Prostate gland (tissue), 2 donors: ENCODE data around the gene SPATA6L. TPM values are rescaled to one million over a fixed set of nuclear protein-coding genes. Genes with fewer than 3 reads are reported as not detected.

Experiments
- DNase-seq: peaks from one replicate; pipeline ENCODE4 v3.0.0-alpha.2; 2019; ENCODE audit warnings: low spot score
- H3K27ac ChIP-seq, 2 donors: fragments of 200-600 bp; sonication (generic); 2 replicates each; pipeline ENCODE4 v1.5.1; 2017 to 2019
- H3K27me3 ChIP-seq: fragments of 200-600 bp; sonication (generic); replicated peaks from 2 replicates; pipeline ENCODE4 v1.5.1; 2019; ENCODE audit not compliant: insufficient read depth
- H3K36me3 ChIP-seq, 2 donors: fragments of 200-600 bp; sonication (generic); 1 replicate in 1 of 2; 2 replicates in 1 of 2; pipeline versions ENCODE4 v1.5.1 to v1.8.1; 2017 to 2019
- H3K4me1 ChIP-seq: fragments of 200-600 bp; sonication (generic); replicated peaks from 2 replicates; pipeline ENCODE4 v1.5.1; 2019
- H3K4me3 ChIP-seq, 2 donors: fragments of 200-600 bp; sonication (generic); 2 replicates each; pipeline ENCODE4 v1.5.1; 2017 to 2019
- H3K9me3 ChIP-seq: fragments of 200-600 bp; sonication (generic); 2 replicates; pipeline ENCODE4 v1.5.1; 2017
- CTCF ChIP-seq, 4 experiments: fragments of 200-600 bp in 2 of 4; fragments of 450-650 bp in 2 of 4; sonication (generic) in 2 of 4; IDR thresholded peaks; 1 replicate in 3 of 4; 2 replicates in 1 of 4; pipeline ENCODE4 v1.5.1; 2016 to 2019; ENCODE audit warnings: antibody characterized with exemption in 4 of 4, mild to moderate bottlenecking in 2 of 4, moderate library complexity in 2 of 4
- POLR2A ChIP-seq: fragments of 450-650 bp; IDR thresholded peaks from one replicate; pipeline ENCODE4 v1.6.1; 2016; ENCODE audit warnings: antibody characterized with exemption, mild to moderate bottlenecking
- POLR2AphosphoS5 ChIP-seq: sonication (generic); formaldehyde crosslinking; IDR thresholded peaks from one replicate; pipeline ENCODE4 v1.6.1; 2017; ENCODE audit warnings: antibody characterized with exemption
- WGBS: methylation state at CpG from one replicate; pipeline ENCODE4 v1.1.5; 2018; 5-methylcytosine and 5-hydroxymethylcytosine counted together
- intact Hi-C: fragments of 100-400 bp; cut with DNase I; formaldehyde crosslinking; loops from one replicate; pipeline ENCODE4 v1.14.2; 2022
- total RNA-seq, 2 donors: library from RNA; depleted of rRNA; stranded (reverse); fragments of >200 nt; gene quantifications; one replicate each; pipeline ENCODE4 v1.1.0, GENCODE V29; 2016

SPATA6L gene
- total RNA-seq, 2 donors from 2014 or later = 3.1 to 6.2 TPM

GRCh38 chr9:4686584-4686983 is 20.3 kb upstream of the SPATA6L start:
- H3K36me3 ChIP-seq = no peaks in the 10 kb centered on the region
- no peak for TF ChIP-seq POLR2AphosphoS5
- TF ChIP-seq CTCF (IDR thresholded peaks at IDR 0.05) = no peak
- no peak for TF ChIP-seq POLR2A
- no peak overlapping the region for H3K27ac ChIP-seq
- no peak for DNase-seq
- H3K9me3 ChIP-seq = no peaks in the 10 kb centered on the region
- WGBS = 63% methylated on average over 1 of the region's 1 CpG
- no peaks in the 10 kb centered on the region for H3K4me1 ChIP-seq
- intact Hi-C loops = no loop called here
- H3K27me3 ChIP-seq = no peaks in the 10 kb centered on the region
- no peak overlapping the region for H3K4me3 ChIP-seq

- H3K4me1 ChIP-seq = no peaks in the 10 kb centered on the region
- no peak overlapping the region for H3K27ac ChIP-seq
- no peaks in the 10 kb centered on the region for H3K36me3 ChIP-seq
- H3K4me3 ChIP-seq = no peak overlapping the region
- WGBS = 83% methylated on average over 4 of the region's 4 CpGs
- TF ChIP-seq CTCF (IDR thresholded peaks at IDR 0.05) (no peak), POLR2A (no peak), POLR2AphosphoS5 (no peak)
- H3K9me3 ChIP-seq = no peaks in the 10 kb centered on the region
- DNase-seq = no peak
- no peaks in the 10 kb centered on the region for H3K27me3 ChIP-seq
- intact Hi-C loops = no loop called here
These were observed 19.8 kb upstream of the SPATA6L start for GRCh38 chr9:4686112-4686511.

GRCh38 chr9:4684820-4685219 is 18.5 kb upstream of the SPATA6L start:
- no peak for TF ChIP-seq POLR2AphosphoS5
- TF ChIP-seq CTCF (IDR thresholded peaks at IDR 0.05) = no peak
- TF ChIP-seq POLR2A = no peak
- intact Hi-C loops = no loop called here
- no peaks in the 10 kb centered on the region for H3K27me3 ChIP-seq

GRCh38 chr9:4680750-4681149 is 14.5 kb upstream of the SPATA6L start:
- TF ChIP-seq POLR2AphosphoS5 (no peak), CTCF (IDR thresholded peaks at IDR 0.05) (no peak), POLR2A (no peak)
- DNase-seq = no peak
- no peaks in the 10 kb centered on the region for H3K4me1 ChIP-seq
- H3K27ac ChIP-seq = peak overlapping the region; percentile 94 to 98
- 40% methylated on average over 2 of the region's 2 CpGs for WGBS
- no peaks in the 10 kb centered on the region for H3K9me3 ChIP-seq
- intact Hi-C loops = no loop called here
- H3K4me3 ChIP-seq = peak overlapping the region; percentile 54 to 92
- no peaks in the 10 kb centered on the region for H3K36me3 ChIP-seq
- H3K27me3 ChIP-seq = no peaks in the 10 kb centered on the region

More at GRCh38 chr9:4684820-4685219, 18.5 kb upstream of the SPATA6L start:
- Histone ChIP-seq H3K27ac (no peak overlapping the region), H3K4me1 (no peaks in the 10 kb centered on the region), H3K36me3 (no peaks in the 10 kb centered on the region), H3K4me3 (no peak overlapping the region), H3K9me3 (no peaks in the 10 kb centered on the region)
- 76% methylated on average over 4 of the region's 4 CpGs for WGBS
- no peak for DNase-seq

GRCh38 chr9:4680173-4680525 is 13.9 kb upstream of the SPATA6L start:
- intact Hi-C loops = no loop called here
- 0% methylated on average over 10 of the region's 10 CpGs for WGBS
- Histone ChIP-seq H3K4me3 (peak overlapping the region; percentile 54 to 92), H3K9me3 (no peaks in the 10 kb centered on the region), H3K4me1 (no peaks in the 10 kb centered on the region), H3K36me3 (no peaks in the 10 kb centered on the region), H3K27ac (peak overlapping the region; percentile 94 to 98), H3K27me3 (no peaks in the 10 kb centered on the region)
- TF ChIP-seq POLR2A (no peak), POLR2AphosphoS5 (no peak), CTCF (IDR thresholded peaks at IDR 0.05) (no peak)
- DNase-seq = no peak
